Posterior cingulate gyrus (tissue), 11 donors: ENCODE data around the gene KLK10.

ENCODE experiments used
- DNase-seq, 10 donors: peaks; one replicate each; pipeline versions ENCODE4 v3.0.0 to v3.0.0-alpha.2; 2020 to 2021; ENCODE audit warnings: mixed read lengths in 3 of 10
- intact Hi-C: fragments of 100-400 bp; cut with DNase I; formaldehyde crosslinking; loops from one replicate; pipeline ENCODE4 v1.15.1; 2023

Gene KLK10, protein sequence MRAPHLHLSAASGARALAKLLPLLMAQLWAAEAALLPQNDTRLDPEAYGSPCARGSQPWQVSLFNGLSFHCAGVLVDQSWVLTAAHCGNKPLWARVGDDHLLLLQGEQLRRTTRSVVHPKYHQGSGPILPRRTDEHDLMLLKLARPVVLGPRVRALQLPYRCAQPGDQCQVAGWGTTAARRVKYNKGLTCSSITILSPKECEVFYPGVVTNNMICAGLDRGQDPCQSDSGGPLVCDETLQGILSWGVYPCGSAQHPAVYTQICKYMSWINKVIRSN

DNA sequence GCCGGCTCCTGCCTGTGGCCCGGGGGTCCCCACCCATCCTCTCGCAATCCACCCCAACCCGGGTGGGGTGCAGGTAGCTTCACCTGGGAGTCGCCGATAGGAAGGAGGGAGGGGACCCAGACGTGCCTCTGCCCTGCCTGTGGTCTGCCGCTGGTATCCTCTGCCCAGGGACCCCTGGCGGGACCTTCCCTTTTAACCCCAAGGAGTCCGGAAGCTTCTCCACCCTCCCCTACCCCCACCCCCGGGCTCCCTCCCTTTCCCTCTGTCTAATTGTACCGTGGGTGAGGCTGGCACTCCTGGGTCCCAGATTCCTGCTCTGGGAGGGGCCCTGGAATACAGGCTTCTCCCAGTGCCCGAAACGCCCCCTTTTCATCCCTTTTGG, at the start of gene KLK10:
KLK10 (minus strand) TSS at position 166 of the 382 bp plus-strand sequence. CDS start 579 bp downstream, outside the sequence.
- DNase-seq, result peak in 2 of 10 donors; percentile 40 to 46
- intact Hi-C loops, result no loop called here

- DNase-seq, result no peak
- intact Hi-C loops, result no loop called here
Observed at GRCh38 chr19:51066393-51067186, 47.1 kb upstream of the KLK10 start.

GRCh38 chr19:51065221-51065960, 45.9 kb upstream of the KLK10 start:
- peak in 1 of 10 donors; percentile 69 for DNase-seq
- intact Hi-C loops, result no loop called here

DNA sequence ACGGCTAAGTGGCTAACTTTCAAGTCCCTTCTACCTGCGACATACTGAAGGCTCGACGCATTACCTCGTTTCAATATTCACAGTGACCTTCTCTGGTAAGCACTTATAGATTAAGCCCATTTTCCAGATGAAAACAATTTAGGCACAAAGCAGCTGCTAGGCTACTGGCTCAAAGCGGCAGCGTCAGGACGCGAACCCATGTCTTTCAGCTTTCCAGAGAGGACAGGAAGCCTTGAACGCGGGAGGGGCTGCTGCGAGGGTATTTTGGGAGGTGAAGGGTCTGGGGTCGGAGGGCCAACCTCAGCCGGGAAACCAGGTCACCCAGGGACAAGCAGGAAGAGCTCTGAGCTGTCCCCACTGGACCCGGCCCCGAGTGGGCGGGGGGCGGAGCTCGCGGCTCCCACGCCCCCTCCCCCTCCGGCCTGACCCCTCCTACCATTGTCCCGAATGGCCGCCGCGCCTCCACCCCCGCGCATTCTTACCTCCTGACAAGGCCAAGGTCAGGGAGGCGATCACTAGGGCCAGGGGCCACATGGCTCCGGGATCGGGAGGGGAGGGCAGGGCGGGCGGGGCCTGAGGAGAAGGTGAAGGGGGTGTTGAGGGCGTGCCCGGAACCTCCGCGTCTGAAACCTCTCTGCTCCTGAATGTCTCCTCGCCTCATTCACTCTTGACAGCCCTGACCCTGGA, 45.2 kb upstream of the KLK10 start, which contains the start of gene KLK13:
KLK13 (minus strand) TSS at position 559 of the 687 bp plus-strand sequence; CDS start at position 534, 25 bp downstream.
- intact Hi-C loops, result no loop called here
- peak in 1 of 10 donors; percentile 61 for DNase-seq

DNA sequence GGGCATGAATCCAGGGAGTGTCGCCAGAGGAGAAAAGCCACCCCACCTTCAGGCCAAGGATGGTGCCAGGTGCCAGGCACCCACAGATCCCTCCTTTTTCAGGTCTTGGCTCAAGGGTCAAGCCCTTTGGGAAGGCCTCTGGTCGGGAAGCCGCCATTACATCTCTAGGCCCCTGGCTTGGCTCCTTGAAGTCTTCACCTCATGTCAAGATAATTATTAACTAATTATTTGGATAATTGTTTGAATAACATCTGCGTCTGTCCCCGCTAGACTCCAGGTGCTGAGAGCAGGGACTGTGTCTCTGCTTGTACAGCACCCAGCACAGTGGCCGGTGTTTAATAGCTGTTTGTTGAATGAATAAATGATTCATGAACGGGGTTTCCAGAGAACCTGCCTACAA, 44.2 kb upstream of the KLK10 start:
- no peak for DNase-seq
- intact Hi-C loops, result no loop called here

GRCh38 chr19:51060973-51061372, 41.5 kb upstream of the KLK10 start:
- no peak for DNase-seq
- intact Hi-C loops, result no loop called here

- peak in 1 of 10 donors; percentile 66 for DNase-seq
- intact Hi-C loops, result no loop called here
Observed at GRCh38 chr19:51060336-51060735, 40.8 kb upstream of the KLK10 start.

DNA sequence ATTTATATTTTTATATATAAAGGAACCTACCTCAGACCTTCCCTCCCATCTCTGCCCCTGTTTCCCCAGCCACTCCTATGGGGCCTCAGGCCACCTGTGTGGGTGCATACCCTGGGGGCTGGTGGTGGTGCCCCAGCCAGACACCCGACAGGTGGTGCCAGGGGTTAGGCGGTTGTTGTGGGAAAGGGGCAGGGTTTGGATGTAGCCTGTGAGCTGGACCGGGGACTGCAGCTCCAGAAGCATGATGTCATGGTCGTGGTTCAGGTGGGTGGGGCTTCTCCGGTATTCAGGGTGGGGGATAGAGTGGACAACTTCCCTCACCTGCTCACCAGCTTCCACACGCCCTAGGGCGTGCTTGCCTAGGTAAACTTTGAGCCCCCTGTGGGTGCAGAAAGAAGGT, 40.2 kb upstream of the KLK10 start:
- DNase-seq, result peak in 1 of 10 donors; percentile 77
- intact Hi-C loops, result no loop called here

- DNase-seq, result no peak
- intact Hi-C loops, result no loop called here
Observed at GRCh38 chr19:51055866-51056265, 36.4 kb upstream of the KLK10 start.

DNA sequence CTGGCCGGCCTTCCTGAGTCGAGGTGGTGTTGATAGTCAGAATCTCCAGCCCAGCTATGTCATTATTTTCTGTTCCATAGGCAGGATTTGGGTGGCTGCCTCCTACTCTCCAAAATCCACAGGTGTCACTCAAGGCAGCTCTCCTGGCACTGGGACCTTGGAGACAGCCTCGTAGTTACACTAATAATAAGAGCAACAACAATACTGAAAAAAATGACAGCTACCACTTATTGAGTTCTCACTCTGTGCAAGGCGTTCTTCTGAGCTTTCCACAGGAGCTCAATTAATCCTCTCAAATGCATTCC, 27.5 kb upstream of the KLK10 start:
- DNase-seq, result no peak
- intact Hi-C loops, result no loop called here

DNA sequence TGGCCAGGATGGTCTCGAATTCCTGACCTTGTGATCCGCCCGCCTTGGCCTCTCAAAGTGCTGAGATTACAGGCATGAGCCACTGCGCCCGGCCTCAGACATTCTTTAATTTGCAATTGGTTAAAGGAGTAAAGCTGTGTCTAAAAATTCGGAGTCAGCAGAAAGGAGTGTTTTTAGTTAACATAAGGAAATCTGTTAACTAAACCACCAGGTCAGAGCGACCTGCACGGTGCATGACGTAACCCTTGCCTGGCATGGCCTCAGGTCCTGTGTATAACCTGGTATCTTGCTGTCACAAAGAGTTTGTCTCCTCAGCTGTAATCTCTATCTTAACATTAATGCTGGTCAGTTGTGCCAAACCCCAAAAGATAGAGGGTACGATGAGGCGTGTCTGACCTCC, 24.8 kb upstream of the KLK10 start:
- intact Hi-C loops, result no loop called here
- DNase-seq, result no peak

GRCh38 chr19:51043497-51043896, 24.0 kb upstream of the KLK10 start:
- no peak for DNase-seq
- intact Hi-C loops, result no loop called here

- intact Hi-C loops, result no loop called here
- no peak for DNase-seq
Observed at GRCh38 chr19:51040151-51040550, 20.6 kb upstream of the KLK10 start.

DNA sequence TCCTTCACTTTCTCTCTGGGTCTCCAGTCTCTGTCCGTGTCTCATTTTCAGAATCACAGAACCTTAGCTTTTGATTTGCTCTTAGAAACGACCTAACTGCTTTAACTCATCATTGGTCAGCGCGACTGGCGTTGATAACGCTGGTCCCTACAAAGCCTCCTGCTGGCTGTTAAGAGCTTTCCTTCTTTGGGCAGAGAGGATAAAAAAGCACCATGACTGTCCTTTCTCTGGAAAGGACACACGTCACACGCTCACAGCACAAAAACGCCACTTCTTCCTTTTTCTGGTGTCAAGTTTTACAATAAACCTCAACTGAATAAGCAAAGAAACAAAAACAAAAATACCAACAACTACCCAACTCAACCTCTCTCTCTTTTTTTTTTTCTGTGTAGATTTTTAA, 17.0 kb upstream of the KLK10 start:
- intact Hi-C loops, result no loop called here
- no peak for DNase-seq

- intact Hi-C loops, result no loop called here
- peak in 1 of 10 donors; percentile 10 for DNase-seq
Observed at GRCh38 chr19:51034704-51035103, 15.2 kb upstream of the KLK10 start, which contains the start of gene KLK12. TSS of gene KLK12 (minus strand) at chr19:51035002. CDS start at chr19:51034621, 381 bp downstream.

DNA sequence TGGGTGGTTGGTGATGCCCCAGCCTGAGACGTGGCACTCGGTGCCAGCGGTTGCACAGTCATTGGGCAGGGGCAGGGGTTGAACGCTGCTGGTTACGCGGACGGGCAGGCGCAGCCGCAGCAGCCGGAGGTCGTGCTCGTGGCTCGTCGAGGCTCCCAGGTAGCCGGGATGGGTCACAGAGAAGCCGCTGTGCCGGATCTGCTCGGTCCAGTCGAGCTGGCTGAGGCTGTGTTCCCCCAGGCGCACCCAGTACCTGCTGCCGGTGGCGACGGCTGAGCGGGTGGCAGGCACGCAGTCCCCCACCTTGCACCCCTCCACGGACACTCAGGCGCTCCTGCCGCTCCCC, 12.3 kb upstream of the KLK10 start:
- intact Hi-C loops, result no loop called here
- DNase-seq, result peak in 1 of 10 donors; percentile 78

- intact Hi-C loops, result no loop called here
- peak in 1 of 10 donors; percentile 54 for DNase-seq
Observed at GRCh38 chr19:51031220-51031879, 11.8 kb upstream of the KLK10 start.

- DNase-seq, result peak in 2 of 10 donors; percentile 42 to 69
- intact Hi-C loops, result no loop called here
Observed at GRCh38 chr19:51030631-51031030, 11.1 kb upstream of the KLK10 start.

- intact Hi-C loops, result no loop called here
- DNase-seq, result no peak
Observed at GRCh38 chr19:51029718-51030117, 10.2 kb upstream of the KLK10 start.

DNA sequence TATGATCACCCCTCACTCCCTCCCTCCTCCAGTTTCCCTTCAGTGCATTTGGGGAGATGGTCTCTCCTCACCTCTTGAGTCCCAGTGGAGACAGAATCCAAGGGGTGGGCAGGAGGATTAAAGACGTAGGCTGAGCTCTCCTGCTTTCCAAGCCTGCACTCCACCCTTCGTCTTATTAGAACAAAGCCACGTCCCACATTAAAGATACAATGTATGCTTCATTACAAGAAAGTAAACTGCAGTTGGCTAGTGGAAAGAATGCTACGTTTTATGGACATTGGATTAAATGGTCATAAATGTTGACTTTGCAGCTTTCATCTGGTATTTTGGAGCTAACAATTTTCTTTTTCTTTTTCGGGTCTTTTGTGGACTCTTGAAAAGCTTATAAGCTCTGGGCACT, 8.4 kb upstream of the KLK10 start:
- intact Hi-C loops, result no loop called here

More for the DNA sequence above, 8.4 kb upstream of the KLK10 start:
- no peak for DNase-seq
